Measurements from ENCODE around the gene UCHL5.

Gene UCHL5

DNA sequence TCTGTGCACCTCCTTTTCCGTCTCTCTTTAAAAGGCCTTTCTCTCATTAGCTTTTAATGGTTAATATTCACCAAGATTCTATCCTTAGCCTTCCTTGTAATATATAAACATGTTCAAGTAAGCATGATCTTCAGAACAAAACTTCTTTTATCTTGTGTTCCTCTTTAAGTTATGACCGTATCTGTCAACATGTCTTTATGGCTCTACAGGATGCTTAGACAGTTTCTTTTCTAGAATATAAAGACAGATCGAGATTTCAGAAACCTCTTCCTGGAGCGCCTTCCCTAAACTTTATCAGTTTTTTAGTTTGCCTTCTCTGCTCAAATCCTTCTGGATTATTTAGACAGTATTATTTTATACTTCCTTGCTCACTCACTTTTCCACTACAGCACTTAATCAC lies 7.4 kb upstream of the UCHL5 start:
- TF ChIP-seq, protein P1, sequence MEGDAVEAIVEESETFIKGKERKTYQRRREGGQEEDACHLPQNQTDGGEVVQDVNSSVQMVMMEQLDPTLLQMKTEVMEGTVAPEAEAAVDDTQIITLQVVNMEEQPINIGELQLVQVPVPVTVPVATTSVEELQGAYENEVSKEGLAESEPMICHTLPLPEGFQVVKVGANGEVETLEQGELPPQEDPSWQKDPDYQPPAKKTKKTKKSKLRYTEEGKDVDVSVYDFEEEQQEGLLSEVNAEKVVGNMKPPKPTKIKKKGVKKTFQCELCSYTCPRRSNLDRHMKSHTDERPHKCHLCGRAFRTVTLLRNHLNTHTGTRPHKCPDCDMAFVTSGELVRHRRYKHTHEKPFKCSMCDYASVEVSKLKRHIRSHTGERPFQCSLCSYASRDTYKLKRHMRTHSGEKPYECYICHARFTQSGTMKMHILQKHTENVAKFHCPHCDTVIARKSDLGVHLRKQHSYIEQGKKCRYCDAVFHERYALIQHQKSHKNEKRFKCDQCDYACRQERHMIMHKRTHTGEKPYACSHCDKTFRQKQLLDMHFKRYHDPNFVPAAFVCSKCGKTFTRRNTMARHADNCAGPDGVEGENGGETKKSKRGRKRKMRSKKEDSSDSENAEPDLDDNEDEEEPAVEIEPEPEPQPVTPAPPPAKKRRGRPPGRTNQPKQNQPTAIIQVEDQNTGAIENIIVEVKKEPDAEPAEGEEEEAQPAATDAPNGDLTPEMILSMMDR (IDR thresholded peaks at IDR 0.05; ENCODE audit: insufficient read depth, low read length), result no peak
- TF ChIP-seq SPI1 (IDR thresholded peaks at IDR 0.05; ENCODE audit: borderline replicate concordance, low read depth), result no peak
- TF ChIP-seq, protein P2, sequence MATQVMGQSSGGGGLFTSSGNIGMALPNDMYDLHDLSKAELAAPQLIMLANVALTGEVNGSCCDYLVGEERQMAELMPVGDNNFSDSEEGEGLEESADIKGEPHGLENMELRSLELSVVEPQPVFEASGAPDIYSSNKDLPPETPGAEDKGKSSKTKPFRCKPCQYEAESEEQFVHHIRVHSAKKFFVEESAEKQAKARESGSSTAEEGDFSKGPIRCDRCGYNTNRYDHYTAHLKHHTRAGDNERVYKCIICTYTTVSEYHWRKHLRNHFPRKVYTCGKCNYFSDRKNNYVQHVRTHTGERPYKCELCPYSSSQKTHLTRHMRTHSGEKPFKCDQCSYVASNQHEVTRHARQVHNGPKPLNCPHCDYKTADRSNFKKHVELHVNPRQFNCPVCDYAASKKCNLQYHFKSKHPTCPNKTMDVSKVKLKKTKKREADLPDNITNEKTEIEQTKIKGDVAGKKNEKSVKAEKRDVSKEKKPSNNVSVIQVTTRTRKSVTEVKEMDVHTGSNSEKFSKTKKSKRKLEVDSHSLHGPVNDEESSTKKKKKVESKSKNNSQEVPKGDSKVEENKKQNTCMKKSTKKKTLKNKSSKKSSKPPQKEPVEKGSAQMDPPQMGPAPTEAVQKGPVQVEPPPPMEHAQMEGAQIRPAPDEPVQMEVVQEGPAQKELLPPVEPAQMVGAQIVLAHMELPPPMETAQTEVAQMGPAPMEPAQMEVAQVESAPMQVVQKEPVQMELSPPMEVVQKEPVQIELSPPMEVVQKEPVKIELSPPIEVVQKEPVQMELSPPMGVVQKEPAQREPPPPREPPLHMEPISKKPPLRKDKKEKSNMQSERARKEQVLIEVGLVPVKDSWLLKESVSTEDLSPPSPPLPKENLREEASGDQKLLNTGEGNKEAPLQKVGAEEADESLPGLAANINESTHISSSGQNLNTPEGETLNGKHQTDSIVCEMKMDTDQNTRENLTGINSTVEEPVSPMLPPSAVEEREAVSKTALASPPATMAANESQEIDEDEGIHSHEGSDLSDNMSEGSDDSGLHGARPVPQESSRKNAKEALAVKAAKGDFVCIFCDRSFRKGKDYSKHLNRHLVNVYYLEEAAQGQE (IDR thresholded peaks at IDR 0.05; ENCODE audit: insufficient replicate concordance, low read depth), result no peak
- Histone ChIP-seq H3K27ac (replicated peaks) (no peak overlapping the region), H3K4me3 (replicated peaks; ENCODE audit: insufficient read depth, low read length) (no peak overlapping the region), H3K27me3 (ENCODE audit: insufficient read depth, poor library complexity, severe bottlenecking) (no peaks in the 10 kb centered on the region)
- DNase-seq (ENCODE audit: low read depth in 1 of 2, low spot score in 1 of 2), result no peak

DNA sequence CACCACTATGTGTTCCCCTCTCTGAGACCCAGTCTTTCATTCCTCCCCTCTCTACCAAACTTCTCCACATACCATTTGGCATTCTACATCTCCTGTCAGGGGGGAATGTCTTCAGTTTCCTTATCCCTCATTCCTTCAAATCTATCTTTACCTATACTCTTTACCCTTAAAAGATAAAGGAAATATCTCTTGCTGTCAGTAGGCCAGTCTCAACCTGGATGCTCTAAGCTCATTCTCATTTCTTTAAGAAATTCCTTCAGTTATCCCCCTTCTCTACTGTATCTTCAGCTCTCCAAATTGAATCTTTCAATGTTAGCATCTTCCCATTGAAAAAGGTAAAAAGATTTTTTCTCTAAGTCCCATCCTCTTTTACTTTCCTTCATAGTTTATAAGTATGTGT lies 6.8 kb upstream of the UCHL5 start:
- DNase-seq (ENCODE audit: low read depth in 1 of 2, low spot score in 1 of 2), result no peak
- Histone ChIP-seq H3K4me3 (replicated peaks; ENCODE audit: insufficient read depth, low read length) (no peak overlapping the region), H3K27ac (replicated peaks) (no peak overlapping the region), H3K27me3 (ENCODE audit: insufficient read depth, poor library complexity, severe bottlenecking) (no peaks in the 10 kb centered on the region)
- TF ChIP-seq SPI1 (IDR thresholded peaks at IDR 0.05; ENCODE audit: borderline replicate concordance, low read depth) (no peak), POLR2AphosphoS5 (IDR thresholded peaks at IDR 0.05; ENCODE audit: low read depth) (no peak), GABPA (IDR thresholded peaks at IDR 0.05; ENCODE audit: low read depth) (no peak)
- TF ChIP-seq, protein P1 (IDR thresholded peaks at IDR 0.05; ENCODE audit: insufficient read depth, low read length), result no peak
- TF ChIP-seq, protein P2 (IDR thresholded peaks at IDR 0.05; ENCODE audit: insufficient replicate concordance, low read depth), result no peak

DNA sequence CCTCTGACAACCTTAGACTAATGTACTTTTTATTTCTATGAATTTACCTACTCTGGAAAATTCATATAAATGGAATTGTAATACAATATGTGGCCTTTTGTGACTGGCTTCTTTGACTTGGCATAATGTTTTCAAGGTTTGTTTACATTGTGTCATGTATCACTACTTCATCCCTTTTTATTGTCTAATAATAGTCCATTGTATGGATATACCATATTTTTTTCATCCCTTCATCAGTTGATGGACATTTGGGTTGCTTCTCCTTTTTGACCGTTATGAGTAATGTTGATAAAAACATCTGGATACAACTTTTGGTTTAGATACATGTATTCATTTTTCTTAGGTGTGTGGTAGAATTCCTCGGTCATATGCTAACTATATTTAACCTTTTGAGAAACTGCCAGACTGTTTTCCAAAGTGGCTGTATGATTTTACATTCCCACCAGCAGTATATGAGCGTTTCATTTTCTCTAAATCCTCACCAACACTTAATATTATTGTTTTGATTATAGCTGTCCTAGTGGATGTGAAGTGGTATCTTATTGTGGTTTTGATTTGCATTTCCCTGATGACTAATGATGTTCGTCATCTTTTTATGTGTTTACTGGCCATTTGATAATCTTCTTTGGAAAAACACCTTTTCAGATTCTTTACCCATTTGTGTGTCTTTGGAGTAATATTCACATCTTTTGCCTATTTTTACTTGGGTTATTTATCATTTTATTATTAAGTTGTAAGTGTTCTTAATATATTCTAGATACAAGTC lies 3.7 kb upstream of the UCHL5 start:
- no peaks in the 10 kb centered on the region for H3K27me3 ChIP-seq (ENCODE audit: insufficient read depth, poor library complexity, severe bottlenecking)
- TF ChIP-seq POLR2AphosphoS5 (IDR thresholded peaks at IDR 0.05; ENCODE audit: low read depth) (no peak), SPI1 (IDR thresholded peaks at IDR 0.05; ENCODE audit: borderline replicate concordance, low read depth) (no peak)
- DNase-seq (ENCODE audit: low read depth in 1 of 2, low spot score in 1 of 2), result no peak
- no peak overlapping the region for H3K4me3 ChIP-seq (replicated peaks; ENCODE audit: insufficient read depth, low read length)
- H3K27ac ChIP-seq (replicated peaks), result no peak overlapping the region

DNA sequence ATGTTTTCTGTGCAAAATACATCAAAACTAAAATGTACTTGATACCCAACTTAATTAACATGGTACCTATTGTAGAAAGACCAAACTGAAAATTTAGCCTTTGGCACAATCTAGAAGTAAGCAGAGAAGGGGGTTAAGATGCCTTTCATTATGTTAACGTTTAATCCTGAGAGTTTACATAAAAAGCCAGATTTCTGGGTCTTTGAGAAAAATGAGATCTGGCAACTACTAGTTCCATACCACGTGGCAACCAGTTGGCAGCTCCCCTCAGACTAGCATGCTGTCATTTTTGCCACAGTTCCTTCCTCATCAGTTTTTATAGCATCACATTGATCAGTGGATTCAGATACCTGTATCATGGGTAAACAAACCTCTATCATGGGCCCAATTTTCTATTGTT lies 1.8 kb upstream of the UCHL5 start:
- H3K4me3 ChIP-seq (replicated peaks; ENCODE audit: insufficient read depth, low read length), result peak overlapping the region; percentile 86
- H3K27me3 ChIP-seq (ENCODE audit: insufficient read depth, poor library complexity, severe bottlenecking), result no peaks in the 10 kb centered on the region
- TF ChIP-seq, protein P1 (IDR thresholded peaks at IDR 0.05; ENCODE audit: insufficient read depth, low read length), result no peak
- no peak for TF ChIP-seq GABPA (IDR thresholded peaks at IDR 0.05; ENCODE audit: low read depth)
- TF ChIP-seq SPI1 (IDR thresholded peaks at IDR 0.05; ENCODE audit: borderline replicate concordance, low read depth), result peak; percentile 38; the same call in 1 of the 2 replicates
- H3K27ac ChIP-seq (replicated peaks), result peak overlapping the region; percentile 92
- DNase-seq (ENCODE audit: low read depth in 1 of 2, low spot score in 1 of 2), result peak in 1 of 2 experiments; percentile 42
